NB4 (cell line): ENCODE results near the gene VEPH1.

ENCODE experiments used
- MAX ChIP-seq: IDR thresholded peaks from 2 replicates; pipeline ENCODE4 v1.6.1; 2011; ENCODE audit warnings: low read depth, low read length
- MYC ChIP-seq: IDR thresholded peaks from 2 replicates; pipeline ENCODE4 v1.6.1; 2011; ENCODE audit warnings: low read depth, low read length
- POLR2A ChIP-seq: IDR thresholded peaks from 2 replicates; pipeline ENCODE4 v1.6.1; 2011; ENCODE audit warnings: mild to moderate bottlenecking; ENCODE audit not compliant: insufficient read length; ENCODE audit errors: extremely low read depth
- TF ChIP-seq, protein P1 (sequence below): IDR thresholded peaks from one replicate; pipeline ENCODE4 v1.5.1; 2012; ENCODE audit warnings: low read depth, low read length

GRCh38 chr3:157313186-157313585, 190.0 kb downstream of the VEPH1 start:
- TF ChIP-seq, protein P1, sequence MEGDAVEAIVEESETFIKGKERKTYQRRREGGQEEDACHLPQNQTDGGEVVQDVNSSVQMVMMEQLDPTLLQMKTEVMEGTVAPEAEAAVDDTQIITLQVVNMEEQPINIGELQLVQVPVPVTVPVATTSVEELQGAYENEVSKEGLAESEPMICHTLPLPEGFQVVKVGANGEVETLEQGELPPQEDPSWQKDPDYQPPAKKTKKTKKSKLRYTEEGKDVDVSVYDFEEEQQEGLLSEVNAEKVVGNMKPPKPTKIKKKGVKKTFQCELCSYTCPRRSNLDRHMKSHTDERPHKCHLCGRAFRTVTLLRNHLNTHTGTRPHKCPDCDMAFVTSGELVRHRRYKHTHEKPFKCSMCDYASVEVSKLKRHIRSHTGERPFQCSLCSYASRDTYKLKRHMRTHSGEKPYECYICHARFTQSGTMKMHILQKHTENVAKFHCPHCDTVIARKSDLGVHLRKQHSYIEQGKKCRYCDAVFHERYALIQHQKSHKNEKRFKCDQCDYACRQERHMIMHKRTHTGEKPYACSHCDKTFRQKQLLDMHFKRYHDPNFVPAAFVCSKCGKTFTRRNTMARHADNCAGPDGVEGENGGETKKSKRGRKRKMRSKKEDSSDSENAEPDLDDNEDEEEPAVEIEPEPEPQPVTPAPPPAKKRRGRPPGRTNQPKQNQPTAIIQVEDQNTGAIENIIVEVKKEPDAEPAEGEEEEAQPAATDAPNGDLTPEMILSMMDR, result no peak
- TF ChIP-seq POLR2A (no peak), MAX (no peak), MYC (no peak)
